ENCODE measurements around the gene CCZ1.
"Not testable (repeated sequence)": the region's sequence is repeated elsewhere in the genome, so short reads cannot be mapped to it uniquely, and the experiment has no call there.

CCZ1 gene

GRCh38 chr7:5898480-5899224, at the start of gene CCZ1:
Gene CCZ1 (plus strand): TSS chr7:5898733. CDS start chr7:5898800, 67 bp downstream.
- peak within 1 kb of the TSS; percentile 68 for H3K4me3 ChIP-seq
- H3K27ac ChIP-seq, result peak within 1 kb of the TSS in 1 of 2 donors; percentile 51
- peak; percentile 78 for DNase-seq (ENCODE audit: low spot score)

DNA sequence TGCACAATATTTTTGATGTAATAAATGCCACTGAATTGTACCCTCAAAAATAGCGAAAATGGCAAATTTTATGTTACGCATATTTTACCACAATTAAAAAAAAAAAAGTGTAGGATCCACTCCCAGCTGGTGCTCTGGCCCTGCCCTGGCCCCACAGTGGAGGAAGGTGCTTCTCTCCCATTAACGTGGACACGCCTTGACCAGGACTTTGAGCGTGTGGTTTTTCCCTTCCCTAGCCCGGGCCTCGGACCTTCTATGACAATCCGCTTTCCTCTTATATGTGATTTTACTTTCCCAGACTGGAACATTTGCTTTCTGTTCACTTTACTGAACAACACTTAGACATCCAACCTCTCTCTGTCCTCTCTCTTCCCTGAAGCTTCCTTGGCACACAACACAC, 47.6 kb upstream of the CCZ1 start:
- TF ChIP-seq CTCF (IDR thresholded peaks at IDR 0.05), result no peak
- DNase-seq (ENCODE audit: low spot score), result no peak
- no peak overlapping the region for H3K27ac ChIP-seq
- no peak overlapping the region for H3K4me3 ChIP-seq

DNA sequence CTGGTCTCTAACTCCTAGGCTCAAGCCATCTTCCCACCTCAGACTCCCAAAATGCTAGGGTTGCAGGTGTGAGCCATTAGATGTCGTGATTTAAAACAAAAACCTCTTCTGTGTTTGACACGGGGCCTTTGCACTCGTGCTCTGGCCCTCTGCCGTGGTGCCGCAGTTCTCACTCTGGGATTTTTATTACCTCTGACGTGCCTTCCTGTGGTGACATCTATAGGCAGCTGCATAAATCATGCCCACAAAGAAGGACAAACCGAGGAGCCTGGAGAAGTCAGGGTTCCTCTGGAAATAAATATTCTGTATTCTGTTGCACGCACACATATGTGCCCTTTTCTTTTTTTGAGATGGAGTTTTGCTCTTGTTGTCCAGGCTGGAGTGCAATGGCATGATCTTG, 43.8 kb upstream of the CCZ1 start:
- DNase-seq (ENCODE audit: low spot score), result no peak
- TF ChIP-seq CTCF (IDR thresholded peaks at IDR 0.05), result no peak

DNA sequence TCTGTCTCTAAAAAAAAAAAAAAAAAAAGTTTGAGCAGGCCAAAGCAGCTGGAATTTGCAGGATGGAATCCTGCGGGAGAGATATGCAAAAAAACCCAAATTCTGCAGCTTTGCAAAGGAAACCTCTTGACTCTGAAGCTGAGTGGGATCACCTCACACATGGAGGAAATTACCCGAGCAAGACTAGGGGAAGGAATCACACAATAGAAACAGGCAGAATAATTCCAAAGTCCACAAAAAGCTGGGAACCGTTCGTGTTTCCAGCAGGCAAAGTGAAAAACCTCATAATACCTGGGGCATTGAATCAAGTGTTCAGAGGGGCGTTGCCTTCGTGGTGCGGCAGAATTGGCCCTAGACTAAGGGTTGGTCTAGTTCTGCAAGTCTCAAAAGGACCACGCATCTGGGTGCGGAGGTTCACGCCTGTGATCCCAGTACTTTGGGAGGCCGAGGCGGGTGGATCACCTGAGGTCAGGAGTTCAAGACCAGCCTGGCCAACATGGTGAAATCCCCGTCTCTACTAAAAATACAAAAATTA, 41.4 kb upstream of the CCZ1 start:
- not testable (repeated sequence) for DNase-seq (ENCODE audit: low spot score); H3K4me3 ChIP-seq; H3K27ac ChIP-seq

More for the DNA sequence above, 43.8 kb upstream of the CCZ1 start:
- Histone ChIP-seq H3K4me3 (no peak overlapping the region), H3K27ac (no peak overlapping the region)

GRCh38 chr7:5858494-5858893, 40.0 kb upstream of the CCZ1 start:
- DNase-seq (ENCODE audit: low spot score); H3K27ac ChIP-seq; H3K4me3 ChIP-seq: not testable (repeated sequence)

DNA sequence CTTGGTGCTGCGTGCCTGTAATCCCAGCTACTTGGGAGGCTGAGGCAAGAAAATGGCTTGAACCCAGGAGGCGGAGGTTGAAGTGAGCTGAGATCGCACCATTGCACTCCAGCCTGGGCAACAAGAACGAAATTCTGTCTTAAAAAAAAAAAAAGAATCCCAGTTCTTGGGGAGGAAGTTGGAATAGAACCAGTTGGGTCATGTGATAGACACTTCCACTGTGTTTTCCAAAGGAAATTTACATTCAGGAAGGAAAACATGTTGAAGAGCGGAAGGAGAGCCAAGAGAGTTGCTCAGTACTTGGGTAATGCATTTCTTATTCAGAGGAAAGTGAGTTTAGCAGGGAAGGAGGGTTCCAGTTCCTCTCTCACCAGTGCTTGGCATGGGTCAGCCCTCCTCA, 37.3 kb upstream of the CCZ1 start:
- not testable (repeated sequence) for DNase-seq (ENCODE audit: low spot score); H3K27ac ChIP-seq; H3K4me3 ChIP-seq

- not testable (repeated sequence) for H3K4me3 ChIP-seq; H3K27ac ChIP-seq; DNase-seq (ENCODE audit: low spot score)
Observed at GRCh38 chr7:5862753-5863366, 35.7 kb upstream of the CCZ1 start.

GRCh38 chr7:5865279-5865931, 33.1 kb upstream of the CCZ1 start:
- H3K27ac ChIP-seq; DNase-seq (ENCODE audit: low spot score); H3K4me3 ChIP-seq: not testable (repeated sequence)

- Histone ChIP-seq H3K27ac (no peak overlapping the region), H3K4me3 (no peak overlapping the region)
- TF ChIP-seq CTCF (IDR thresholded peaks at IDR 0.05), result no peak
Observed at GRCh38 chr7:5867060-5867459, 31.5 kb upstream of the CCZ1 start.

GRCh38 chr7:5868928-5869341, 29.6 kb upstream of the CCZ1 start:
- H3K27ac ChIP-seq; H3K4me3 ChIP-seq; DNase-seq (ENCODE audit: low spot score): not testable (repeated sequence)

More at GRCh38 chr7:5867060-5867459, 31.5 kb upstream of the CCZ1 start:
- no peak for DNase-seq (ENCODE audit: low spot score)

Measured in coronary artery (tissue), 2 donors.